HEK293 (cell line): Measurements from ENCODE around the gene SEC63.

Source experiments
- KLF1 ChIP-seq: fragments of 450-650 bp; formaldehyde crosslinking; IDR thresholded peaks from 2 replicates; pipeline ENCODE4 v1.5.1; 2016; ENCODE audit warnings: missing biosample characterization, missing genetic modification characterization
- KLF10 ChIP-seq: fragments of 450-650 bp; IDR thresholded peaks from 2 replicates; pipeline ENCODE4 v1.5.1; 2018; ENCODE audit warnings: missing biosample characterization, mild to moderate bottlenecking, missing genetic modification characterization
- MYNN ChIP-seq: fragments of 450-650 bp; formaldehyde crosslinking; IDR thresholded peaks from 2 replicates; pipeline ENCODE4 v1.5.1; 2016; ENCODE audit warnings: missing biosample characterization, missing genetic modification characterization, borderline replicate concordance
- ZBTB20 ChIP-seq: fragments of 450-650 bp; formaldehyde crosslinking; IDR thresholded peaks from 2 replicates; pipeline ENCODE4 v1.5.1; 2016; ENCODE audit warnings: missing biosample characterization, missing genetic modification characterization
- ZFP37 ChIP-seq: fragments of 450-650 bp; formaldehyde crosslinking; IDR thresholded peaks from 2 replicates; pipeline ENCODE4 v1.5.1; 2016; ENCODE audit warnings: missing biosample characterization, missing genetic modification characterization
- ZNF114 ChIP-seq: fragments of 450-650 bp; formaldehyde crosslinking; IDR thresholded peaks from 2 replicates; pipeline ENCODE4 v1.5.0; 2017; ENCODE audit warnings: missing biosample characterization, missing genetic modification characterization
- ZNF169 ChIP-seq: fragments of 450-650 bp; formaldehyde crosslinking; IDR thresholded peaks from 2 replicates; pipeline ENCODE4 v1.5.1; 2016; ENCODE audit warnings: missing biosample characterization, missing genetic modification characterization
- ZNF248 ChIP-seq: fragments of 450-650 bp; formaldehyde crosslinking; IDR thresholded peaks from 2 replicates; pipeline ENCODE4 v1.5.1; 2017; ENCODE audit warnings: missing biosample characterization, missing genetic modification characterization
- ZNF433 ChIP-seq: fragments of 450-650 bp; formaldehyde crosslinking; IDR thresholded peaks from 2 replicates; pipeline ENCODE4 v1.5.1; 2016; ENCODE audit warnings: missing biosample characterization, missing genetic modification characterization, low read depth
- ZNF561 ChIP-seq: fragments of 450-650 bp; IDR thresholded peaks from 2 replicates; pipeline ENCODE4 v1.5.1; 2018; ENCODE audit warnings: missing biosample characterization, missing genetic modification characterization, borderline replicate concordance
- ZNF585B ChIP-seq: fragments of 450-650 bp; formaldehyde crosslinking; IDR thresholded peaks from 2 replicates; pipeline ENCODE4 v1.5.1; 2016; ENCODE audit warnings: missing biosample characterization, missing genetic modification characterization
- ZNF610 ChIP-seq: fragments of 450-650 bp; formaldehyde crosslinking; IDR thresholded peaks from 2 replicates; pipeline ENCODE4 v1.5.1; 2016; ENCODE audit warnings: missing biosample characterization, missing genetic modification characterization, borderline replicate concordance
- ZNF677 ChIP-seq: fragments of 450-650 bp; IDR thresholded peaks from 2 replicates; pipeline ENCODE4 v1.5.0; 2018; ENCODE audit warnings: missing biosample characterization, mild to moderate bottlenecking, missing genetic modification characterization, moderate library complexity
- ZNF701 ChIP-seq: fragments of 450-650 bp; formaldehyde crosslinking; IDR thresholded peaks from 2 replicates; pipeline ENCODE4 v1.5.1; 2016; ENCODE audit warnings: missing biosample characterization, missing genetic modification characterization
- ZNF768 ChIP-seq: fragments of 450-650 bp; formaldehyde crosslinking; IDR thresholded peaks from 2 replicates; pipeline ENCODE4 v1.5.1; 2018; ENCODE audit warnings: missing biosample characterization, mild to moderate bottlenecking, missing genetic modification characterization
- ZNF777 ChIP-seq: fragments of 450-650 bp; formaldehyde crosslinking; IDR thresholded peaks from 2 replicates; pipeline ENCODE4 v1.5.1; 2017; ENCODE audit warnings: missing biosample characterization, missing genetic modification characterization, borderline replicate concordance
- ZSCAN16 ChIP-seq: fragments of 450-650 bp; formaldehyde crosslinking; IDR thresholded peaks from 2 replicates; pipeline ENCODE4 v1.5.1; 2016; ENCODE audit warnings: missing biosample characterization, missing genetic modification characterization
- TF ChIP-seq, protein P1 (sequence below): fragments of 450-650 bp; formaldehyde crosslinking; IDR thresholded peaks from 2 replicates; pipeline ENCODE4 v1.5.0; 2017; ENCODE audit warnings: missing biosample characterization, missing genetic modification characterization, borderline replicate concordance
- TF ChIP-seq, protein P2 (sequence below): fragments of 450-650 bp; formaldehyde crosslinking; IDR thresholded peaks from 2 replicates; pipeline ENCODE4 v1.5.1; 2016; ENCODE audit warnings: missing biosample characterization, missing genetic modification characterization
- TF ChIP-seq, protein P3 (sequence below): fragments of 450-650 bp; formaldehyde crosslinking; IDR thresholded peaks from 2 replicates; pipeline ENCODE4 v1.5.1; 2016; ENCODE audit warnings: missing biosample characterization, missing genetic modification characterization
- TF ChIP-seq, protein P4 (sequence below): fragments of 450-650 bp; formaldehyde crosslinking; IDR thresholded peaks from 2 replicates; pipeline ENCODE4 v1.5.1; 2016; ENCODE audit warnings: missing biosample characterization, missing genetic modification characterization, borderline replicate concordance
- TF ChIP-seq, protein P5 (sequence below): fragments of 450-650 bp; formaldehyde crosslinking; IDR thresholded peaks from 2 replicates; pipeline ENCODE4 v1.5.1; 2016; ENCODE audit warnings: missing biosample characterization, missing genetic modification characterization
- TF ChIP-seq, protein P6 (sequence below): fragments of 450-650 bp; formaldehyde crosslinking; IDR thresholded peaks from 2 replicates; pipeline ENCODE4 v1.5.1; 2017; ENCODE audit warnings: missing biosample characterization, missing genetic modification characterization

The SEC63 gene

DNA sequence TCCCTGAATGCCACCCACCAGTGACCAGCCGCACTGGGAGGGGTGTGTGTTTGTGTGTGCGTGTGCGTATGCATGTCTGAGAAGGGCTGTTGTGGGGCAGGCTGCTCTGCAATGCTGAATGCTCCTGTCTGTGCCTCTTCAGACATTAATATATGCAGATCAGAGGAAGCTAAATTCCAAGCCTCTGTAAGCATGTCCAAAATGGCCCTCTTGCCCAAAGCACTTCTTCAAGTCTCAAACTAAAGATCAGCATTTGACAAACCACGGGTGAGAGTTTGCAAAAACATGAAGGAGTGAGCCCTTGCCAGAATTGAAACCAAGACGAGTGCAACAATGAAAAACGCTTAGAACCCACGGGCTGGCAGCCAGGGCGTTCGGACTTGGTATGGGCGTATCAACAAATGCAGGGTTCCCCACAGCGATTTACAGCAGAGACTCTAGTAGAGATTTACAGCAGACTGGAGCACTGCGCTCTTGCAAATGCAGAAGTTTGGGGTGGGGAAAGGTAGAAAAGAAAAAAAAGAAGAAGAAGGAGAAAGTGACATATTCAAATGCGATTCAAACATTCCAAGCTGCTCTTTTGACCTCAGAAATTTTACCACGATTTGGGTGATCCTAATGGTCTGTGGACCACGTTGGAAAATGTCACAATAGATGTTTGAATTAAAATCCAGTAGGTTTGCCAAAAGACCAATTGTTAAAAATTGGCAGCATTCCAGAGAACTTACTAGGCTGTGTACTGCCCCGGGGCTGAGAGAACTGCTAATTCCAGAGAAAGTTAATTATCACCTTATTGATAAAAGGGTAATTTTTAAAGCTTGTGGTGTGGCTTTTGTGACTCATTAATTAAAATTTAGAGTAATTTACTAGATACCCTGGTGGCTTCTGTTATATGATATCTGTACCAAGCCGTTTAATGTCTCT is 137.4 kb downstream of the SEC63 start (continued):
- TF ChIP-seq ZFP37 (tag by site-specific recombination) (no peak), ZNF777 (tag by site-specific recombination) (no peak), MYNN (tag by site-specific recombination) (no peak), KLF10 (peak; percentile 52; the same call in 1 of the 2 replicates), ZNF169 (no peak), ZNF610 (tag by site-specific recombination) (no peak), ZNF677 (tag by site-specific recombination) (no peak), ZNF768 (tag by site-specific recombination) (no peak), ZNF248 (tag by site-specific recombination) (0 out of 2 replicates have a peak, but pooled peaks have one; percentile 24), ZNF585B (tag by site-specific recombination) (no peak), ZNF561 (tag by site-specific recombination) (no peak; the same call in 1 of the 2 replicates), ZNF433 (no peak), KLF1 (tag by site-specific recombination) (no peak), ZBTB20 (tag by site-specific recombination) (peak; percentile 57; the same call in 1 of the 2 replicates), ZSCAN16 (tag by site-specific recombination) (no peak), ZNF701 (tag by site-specific recombination) (no peak), ZNF114 (tag by site-specific recombination) (no peak)
- TF ChIP-seq, protein P1, sequence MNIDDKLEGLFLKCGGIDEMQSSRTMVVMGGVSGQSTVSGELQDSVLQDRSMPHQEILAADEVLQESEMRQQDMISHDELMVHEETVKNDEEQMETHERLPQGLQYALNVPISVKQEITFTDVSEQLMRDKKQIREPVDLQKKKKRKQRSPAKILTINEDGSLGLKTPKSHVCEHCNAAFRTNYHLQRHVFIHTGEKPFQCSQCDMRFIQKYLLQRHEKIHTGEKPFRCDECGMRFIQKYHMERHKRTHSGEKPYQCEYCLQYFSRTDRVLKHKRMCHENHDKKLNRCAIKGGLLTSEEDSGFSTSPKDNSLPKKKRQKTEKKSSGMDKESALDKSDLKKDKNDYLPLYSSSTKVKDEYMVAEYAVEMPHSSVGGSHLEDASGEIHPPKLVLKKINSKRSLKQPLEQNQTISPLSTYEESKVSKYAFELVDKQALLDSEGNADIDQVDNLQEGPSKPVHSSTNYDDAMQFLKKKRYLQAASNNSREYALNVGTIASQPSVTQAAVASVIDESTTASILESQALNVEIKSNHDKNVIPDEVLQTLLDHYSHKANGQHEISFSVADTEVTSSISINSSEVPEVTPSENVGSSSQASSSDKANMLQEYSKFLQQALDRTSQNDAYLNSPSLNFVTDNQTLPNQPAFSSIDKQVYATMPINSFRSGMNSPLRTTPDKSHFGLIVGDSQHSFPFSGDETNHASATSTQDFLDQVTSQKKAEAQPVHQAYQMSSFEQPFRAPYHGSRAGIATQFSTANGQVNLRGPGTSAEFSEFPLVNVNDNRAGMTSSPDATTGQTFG (tag by site-specific recombination): no peak
- TF ChIP-seq, protein P2, sequence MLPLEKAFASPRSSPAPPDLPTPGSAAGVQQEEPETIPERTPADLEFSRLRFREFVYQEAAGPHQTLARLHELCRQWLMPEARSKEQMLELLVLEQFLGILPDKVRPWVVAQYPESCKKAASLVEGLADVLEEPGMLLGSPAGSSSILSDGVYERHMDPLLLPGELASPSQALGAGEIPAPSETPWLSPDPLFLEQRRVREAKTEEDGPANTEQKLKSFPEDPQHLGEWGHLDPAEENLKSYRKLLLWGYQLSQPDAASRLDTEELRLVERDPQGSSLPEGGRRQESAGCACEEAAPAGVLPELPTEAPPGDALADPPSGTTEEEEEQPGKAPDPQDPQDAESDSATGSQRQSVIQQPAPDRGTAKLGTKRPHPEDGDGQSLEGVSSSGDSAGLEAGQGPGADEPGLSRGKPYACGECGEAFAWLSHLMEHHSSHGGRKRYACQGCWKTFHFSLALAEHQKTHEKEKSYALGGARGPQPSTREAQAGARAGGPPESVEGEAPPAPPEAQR (tag by site-specific recombination): no peak
- TF ChIP-seq, protein P3, sequence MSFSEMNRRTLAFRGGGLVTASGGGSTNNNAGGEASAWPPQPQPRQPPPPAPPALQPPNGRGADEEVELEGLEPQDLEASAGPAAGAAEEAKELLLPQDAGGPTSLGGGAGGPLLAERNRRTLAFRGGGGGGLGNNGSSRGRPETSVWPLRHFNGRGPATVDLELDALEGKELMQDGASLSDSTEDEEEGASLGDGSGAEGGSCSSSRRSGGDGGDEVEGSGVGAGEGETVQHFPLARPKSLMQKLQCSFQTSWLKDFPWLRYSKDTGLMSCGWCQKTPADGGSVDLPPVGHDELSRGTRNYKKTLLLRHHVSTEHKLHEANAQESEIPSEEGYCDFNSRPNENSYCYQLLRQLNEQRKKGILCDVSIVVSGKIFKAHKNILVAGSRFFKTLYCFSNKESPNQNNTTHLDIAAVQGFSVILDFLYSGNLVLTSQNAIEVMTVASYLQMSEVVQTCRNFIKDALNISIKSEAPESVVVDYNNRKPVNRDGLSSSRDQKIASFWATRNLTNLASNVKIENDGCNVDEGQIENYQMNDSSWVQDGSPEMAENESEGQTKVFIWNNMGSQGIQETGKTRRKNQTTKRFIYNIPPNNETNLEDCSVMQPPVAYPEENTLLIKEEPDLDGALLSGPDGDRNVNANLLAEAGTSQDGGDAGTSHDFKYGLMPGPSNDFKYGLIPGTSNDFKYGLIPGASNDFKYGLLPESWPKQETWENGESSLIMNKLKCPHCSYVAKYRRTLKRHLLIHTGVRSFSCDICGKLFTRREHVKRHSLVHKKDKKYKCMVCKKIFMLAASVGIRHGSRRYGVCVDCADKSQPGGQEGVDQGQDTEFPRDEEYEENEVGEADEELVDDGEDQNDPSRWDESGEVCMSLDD: no peak
- TF ChIP-seq, protein P4, sequence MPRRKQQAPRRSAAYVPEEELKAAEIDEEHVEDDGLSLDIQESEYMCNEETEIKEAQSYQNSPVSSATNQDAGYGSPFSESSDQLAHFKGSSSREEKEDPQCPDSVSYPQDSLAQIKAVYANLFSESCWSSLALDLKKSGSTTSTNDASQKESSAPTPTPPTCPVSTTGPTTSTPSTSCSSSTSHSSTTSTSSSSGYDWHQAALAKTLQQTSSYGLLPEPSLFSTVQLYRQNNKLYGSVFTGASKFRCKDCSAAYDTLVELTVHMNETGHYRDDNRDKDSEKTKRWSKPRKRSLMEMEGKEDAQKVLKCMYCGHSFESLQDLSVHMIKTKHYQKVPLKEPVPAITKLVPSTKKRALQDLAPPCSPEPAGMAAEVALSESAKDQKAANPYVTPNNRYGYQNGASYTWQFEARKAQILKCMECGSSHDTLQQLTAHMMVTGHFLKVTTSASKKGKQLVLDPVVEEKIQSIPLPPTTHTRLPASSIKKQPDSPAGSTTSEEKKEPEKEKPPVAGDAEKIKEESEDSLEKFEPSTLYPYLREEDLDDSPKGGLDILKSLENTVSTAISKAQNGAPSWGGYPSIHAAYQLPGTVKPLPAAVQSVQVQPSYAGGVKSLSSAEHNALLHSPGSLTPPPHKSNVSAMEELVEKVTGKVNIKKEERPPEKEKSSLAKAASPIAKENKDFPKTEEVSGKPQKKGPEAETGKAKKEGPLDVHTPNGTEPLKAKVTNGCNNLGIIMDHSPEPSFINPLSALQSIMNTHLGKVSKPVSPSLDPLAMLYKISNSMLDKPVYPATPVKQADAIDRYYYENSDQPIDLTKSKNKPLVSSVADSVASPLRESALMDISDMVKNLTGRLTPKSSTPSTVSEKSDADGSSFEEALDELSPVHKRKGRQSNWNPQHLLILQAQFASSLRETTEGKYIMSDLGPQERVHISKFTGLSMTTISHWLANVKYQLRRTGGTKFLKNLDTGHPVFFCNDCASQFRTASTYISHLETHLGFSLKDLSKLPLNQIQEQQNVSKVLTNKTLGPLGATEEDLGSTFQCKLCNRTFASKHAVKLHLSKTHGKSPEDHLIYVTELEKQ (tag by site-specific recombination): peak; percentile 38; the same call in 1 of the 2 replicates
- TF ChIP-seq, protein P5, sequence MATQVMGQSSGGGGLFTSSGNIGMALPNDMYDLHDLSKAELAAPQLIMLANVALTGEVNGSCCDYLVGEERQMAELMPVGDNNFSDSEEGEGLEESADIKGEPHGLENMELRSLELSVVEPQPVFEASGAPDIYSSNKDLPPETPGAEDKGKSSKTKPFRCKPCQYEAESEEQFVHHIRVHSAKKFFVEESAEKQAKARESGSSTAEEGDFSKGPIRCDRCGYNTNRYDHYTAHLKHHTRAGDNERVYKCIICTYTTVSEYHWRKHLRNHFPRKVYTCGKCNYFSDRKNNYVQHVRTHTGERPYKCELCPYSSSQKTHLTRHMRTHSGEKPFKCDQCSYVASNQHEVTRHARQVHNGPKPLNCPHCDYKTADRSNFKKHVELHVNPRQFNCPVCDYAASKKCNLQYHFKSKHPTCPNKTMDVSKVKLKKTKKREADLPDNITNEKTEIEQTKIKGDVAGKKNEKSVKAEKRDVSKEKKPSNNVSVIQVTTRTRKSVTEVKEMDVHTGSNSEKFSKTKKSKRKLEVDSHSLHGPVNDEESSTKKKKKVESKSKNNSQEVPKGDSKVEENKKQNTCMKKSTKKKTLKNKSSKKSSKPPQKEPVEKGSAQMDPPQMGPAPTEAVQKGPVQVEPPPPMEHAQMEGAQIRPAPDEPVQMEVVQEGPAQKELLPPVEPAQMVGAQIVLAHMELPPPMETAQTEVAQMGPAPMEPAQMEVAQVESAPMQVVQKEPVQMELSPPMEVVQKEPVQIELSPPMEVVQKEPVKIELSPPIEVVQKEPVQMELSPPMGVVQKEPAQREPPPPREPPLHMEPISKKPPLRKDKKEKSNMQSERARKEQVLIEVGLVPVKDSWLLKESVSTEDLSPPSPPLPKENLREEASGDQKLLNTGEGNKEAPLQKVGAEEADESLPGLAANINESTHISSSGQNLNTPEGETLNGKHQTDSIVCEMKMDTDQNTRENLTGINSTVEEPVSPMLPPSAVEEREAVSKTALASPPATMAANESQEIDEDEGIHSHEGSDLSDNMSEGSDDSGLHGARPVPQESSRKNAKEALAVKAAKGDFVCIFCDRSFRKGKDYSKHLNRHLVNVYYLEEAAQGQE: no peak
- TF ChIP-seq, protein P6, sequence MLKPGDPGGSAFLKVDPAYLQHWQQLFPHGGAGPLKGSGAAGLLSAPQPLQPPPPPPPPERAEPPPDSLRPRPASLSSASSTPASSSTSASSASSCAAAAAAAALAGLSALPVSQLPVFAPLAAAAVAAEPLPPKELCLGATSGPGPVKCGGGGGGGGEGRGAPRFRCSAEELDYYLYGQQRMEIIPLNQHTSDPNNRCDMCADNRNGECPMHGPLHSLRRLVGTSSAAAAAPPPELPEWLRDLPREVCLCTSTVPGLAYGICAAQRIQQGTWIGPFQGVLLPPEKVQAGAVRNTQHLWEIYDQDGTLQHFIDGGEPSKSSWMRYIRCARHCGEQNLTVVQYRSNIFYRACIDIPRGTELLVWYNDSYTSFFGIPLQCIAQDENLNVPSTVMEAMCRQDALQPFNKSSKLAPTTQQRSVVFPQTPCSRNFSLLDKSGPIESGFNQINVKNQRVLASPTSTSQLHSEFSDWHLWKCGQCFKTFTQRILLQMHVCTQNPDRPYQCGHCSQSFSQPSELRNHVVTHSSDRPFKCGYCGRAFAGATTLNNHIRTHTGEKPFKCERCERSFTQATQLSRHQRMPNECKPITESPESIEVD (tag by site-specific recombination): peak; percentile 96
